ENCODE results near the gene IKZF4.

DNA sequence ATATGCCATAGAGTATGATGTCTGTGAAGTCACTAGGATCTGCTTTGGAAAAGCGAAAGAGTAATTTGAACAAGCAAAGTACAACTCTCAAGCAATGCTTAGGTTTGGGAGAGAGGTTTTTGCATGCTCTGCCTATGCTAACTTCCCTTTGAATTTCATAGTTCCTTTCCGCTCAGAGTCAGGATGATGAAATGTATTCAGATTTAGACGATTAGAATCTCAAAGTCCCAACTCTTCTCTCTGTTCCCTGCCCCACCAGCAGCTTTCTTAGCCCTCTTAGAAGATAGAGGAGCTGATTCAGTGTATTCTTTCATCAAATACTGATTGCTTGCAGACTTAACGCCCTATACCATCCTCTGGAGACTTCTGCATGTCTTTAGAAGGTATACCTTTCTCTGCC, 35.5 kb upstream of the IKZF4 start:
- no peak for TF ChIP-seq EZH2 (IDR thresholded peaks at IDR 0.05; ENCODE audit: borderline replicate concordance, insufficient read depth, low read depth, low read length, poor library complexity, severe bottlenecking)
- TF ChIP-seq, protein P1, sequence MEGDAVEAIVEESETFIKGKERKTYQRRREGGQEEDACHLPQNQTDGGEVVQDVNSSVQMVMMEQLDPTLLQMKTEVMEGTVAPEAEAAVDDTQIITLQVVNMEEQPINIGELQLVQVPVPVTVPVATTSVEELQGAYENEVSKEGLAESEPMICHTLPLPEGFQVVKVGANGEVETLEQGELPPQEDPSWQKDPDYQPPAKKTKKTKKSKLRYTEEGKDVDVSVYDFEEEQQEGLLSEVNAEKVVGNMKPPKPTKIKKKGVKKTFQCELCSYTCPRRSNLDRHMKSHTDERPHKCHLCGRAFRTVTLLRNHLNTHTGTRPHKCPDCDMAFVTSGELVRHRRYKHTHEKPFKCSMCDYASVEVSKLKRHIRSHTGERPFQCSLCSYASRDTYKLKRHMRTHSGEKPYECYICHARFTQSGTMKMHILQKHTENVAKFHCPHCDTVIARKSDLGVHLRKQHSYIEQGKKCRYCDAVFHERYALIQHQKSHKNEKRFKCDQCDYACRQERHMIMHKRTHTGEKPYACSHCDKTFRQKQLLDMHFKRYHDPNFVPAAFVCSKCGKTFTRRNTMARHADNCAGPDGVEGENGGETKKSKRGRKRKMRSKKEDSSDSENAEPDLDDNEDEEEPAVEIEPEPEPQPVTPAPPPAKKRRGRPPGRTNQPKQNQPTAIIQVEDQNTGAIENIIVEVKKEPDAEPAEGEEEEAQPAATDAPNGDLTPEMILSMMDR (IDR thresholded peaks at IDR 0.05), result no peak
